MCF 10A (cell line): ENCODE results near the gene RPRD2. TPM values are rescaled to one million over a fixed set of nuclear protein-coding genes. Genes with fewer than 3 reads are reported as not detected.

ENCODE experiments used
- BruUV-seq: library from RNA; stranded (reverse); fragments of 400-500 nt; replicated peaks from 2 replicates; lab custom pipeline; 2021; lab: Mats Ljungman, UMichigan
- CTCF ChIA-PET: fragments of 300-600 bp; sonication (Branson Sonifier 250); formaldehyde crosslinking; extraction: SDS; loops from one replicate; lab custom pipeline; 2021; ENCODE audit warnings: antibody characterized with exemption, inconsistent platforms; lab: Yijun Ruan, JAX
- POLR2A ChIA-PET: fragments of 300-600, 350-650 bp; sonication (Branson Sonifier 250); formaldehyde crosslinking; extraction: SDS; loops from one replicate; lab custom pipeline; 2020; ENCODE audit warnings: antibody characterized with exemption, inconsistent platforms; lab: Yijun Ruan, JAX
- DNase-seq: peaks from one replicate; pipeline ENCODE4 v3.0.0-alpha.2; 2018; ENCODE audit not compliant: unreplicated experiment
- H3K27ac Mint-ChIP-seq: one replicate; pipeline ENCODE4 v1.8.0; 2022; ENCODE audit warnings: mild to moderate bottlenecking, low read depth, mixed read lengths; ENCODE audit not compliant: unreplicated experiment
- H3K27me3 Mint-ChIP-seq: one replicate; pipeline ENCODE4 v1.8.0; 2022; ENCODE audit warnings: mixed read lengths; ENCODE audit not compliant: insufficient read depth, unreplicated experiment
- H3K36me3 Mint-ChIP-seq: one replicate; pipeline ENCODE4 v1.8.0; 2022; ENCODE audit warnings: mild to moderate bottlenecking, moderate library complexity, mixed read lengths; ENCODE audit not compliant: insufficient read depth, unreplicated experiment
- H3K4me1 Mint-ChIP-seq: one replicate; pipeline ENCODE4 v1.8.0; 2022; ENCODE audit warnings: mixed read lengths; ENCODE audit not compliant: insufficient read depth, unreplicated experiment
- H3K4me3 Mint-ChIP-seq: one replicate; pipeline ENCODE4 v1.8.0; 2022; ENCODE audit warnings: mild to moderate bottlenecking, moderate library complexity, mixed read lengths; ENCODE audit not compliant: unreplicated experiment
- H3K9me3 Mint-ChIP-seq: one replicate; pipeline ENCODE4 v1.8.0; 2022; ENCODE audit warnings: mixed read lengths; ENCODE audit not compliant: unreplicated experiment
- CTCF ChIP-seq: fragments of 200-600 bp; IDR thresholded peaks from one replicate; pipeline ENCODE4 v1.8.0; 2022; ENCODE audit warnings: antibody characterized with exemption, mild to moderate bottlenecking; ENCODE audit not compliant: unreplicated experiment
- intact Hi-C: fragments of 100-400 bp; cut with micrococcal nuclease; formaldehyde crosslinking; loops from 2 replicates; pipeline ENCODE4 v1.14.1; 2022
- total RNA-seq: library from RNA; stranded (reverse); gene quantifications from 2 replicates; pipeline ENCODE4 v1.2.3, GENCODE V29; 2022

The RPRD2 gene
- total RNA-seq, 1 experiment from 2014 or later = 35.2 TPM

- DNase-seq = no peak
- Mint-ChIP-seq H3K27ac (peak overlapping the region; percentile 12), H3K9me3 (no peaks in the 10 kb centered on the region), H3K4me3 (no peak overlapping the region), H3K4me1 (peaks cover 3% of the 10 kb centered on the region), H3K36me3 (peaks cover 63% of the 10 kb centered on the region), H3K27me3 (no peaks in the 10 kb centered on the region)
- no TSS peak for BruUV-seq
- ChIA-PET POLR2A (interaction anchor here (0.8 to 1.0 kb wide), 2 partner anchors 31 to 33 kb away, joined by 3 read pairs; no protein-coding TSS in a partner anchor), CTCF (no interaction called here)
- no peak for TF ChIP-seq CTCF
- intact Hi-C loops = no loop called here
Measured at GRCh38 chr1:150472601-150473200, 108.8 kb downstream of the RPRD2 start.

- BruUV-seq = no TSS peak
- no peak overlapping the region for H3K27ac Mint-ChIP-seq
- intact Hi-C loops = no loop called here
- no peaks in the 10 kb centered on the region for H3K27me3 Mint-ChIP-seq
- no peak for DNase-seq
- H3K4me3 Mint-ChIP-seq = no peak overlapping the region
- TF ChIP-seq CTCF = no peak
- H3K36me3 Mint-ChIP-seq = peaks cover 55% of the 10 kb centered on the region
- CTCF ChIA-PET = no interaction called here
- POLR2A ChIA-PET = interaction anchor here (0.6 kb wide), 1 partner anchor 22 kb away, joined by 3 read pairs; no protein-coding TSS in a partner anchor
- H3K9me3 Mint-ChIP-seq = no peaks in the 10 kb centered on the region
- H3K4me1 Mint-ChIP-seq = peaks cover 6% of the 10 kb centered on the region
Measured at GRCh38 chr1:150473659-150474058, 109.7 kb downstream of the RPRD2 start.

DNA sequence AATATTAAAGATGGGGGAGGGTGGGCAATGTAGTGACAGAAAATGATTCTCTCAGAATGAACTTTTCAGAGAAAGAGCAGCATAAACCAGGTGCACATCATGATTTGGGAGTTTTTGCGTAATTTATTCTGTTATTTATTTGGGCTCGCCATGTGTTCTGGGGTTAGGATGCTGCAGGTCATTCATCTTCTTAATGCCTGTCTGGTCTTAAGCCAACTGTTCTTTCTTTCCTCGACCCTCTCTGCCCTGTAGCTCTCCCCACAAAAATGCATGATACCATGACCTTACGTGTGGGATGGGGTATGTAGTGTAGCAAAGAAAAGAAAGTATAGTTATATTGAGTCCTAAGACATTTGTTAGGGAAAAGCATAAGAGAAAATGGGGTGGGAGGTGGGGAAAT lies 110.9 kb downstream of the RPRD2 start:
- Mint-ChIP-seq H3K27ac (no peak overlapping the region), H3K27me3 (no peaks in the 10 kb centered on the region), H3K9me3 (no peaks in the 10 kb centered on the region), H3K4me1 (peaks cover 6% of the 10 kb centered on the region), H3K4me3 (no peak overlapping the region), H3K36me3 (peaks cover 48% of the 10 kb centered on the region)
- no peak for TF ChIP-seq CTCF
- POLR2A ChIA-PET = interaction anchor here (0.7 to 1.8 kb wide), 4 partner anchors 11 to 86 kb away, joined by 3 to 7 read pairs (median 3); partner anchors contain the start of gene TARS2
- BruUV-seq = no TSS peak
- CTCF ChIA-PET = interaction anchor here (0.6 kb wide), 1 partner anchor 521 kb away, joined by 4 read pairs; no protein-coding TSS in a partner anchor
- no peak for DNase-seq
- intact Hi-C loops = no loop called here

DNA sequence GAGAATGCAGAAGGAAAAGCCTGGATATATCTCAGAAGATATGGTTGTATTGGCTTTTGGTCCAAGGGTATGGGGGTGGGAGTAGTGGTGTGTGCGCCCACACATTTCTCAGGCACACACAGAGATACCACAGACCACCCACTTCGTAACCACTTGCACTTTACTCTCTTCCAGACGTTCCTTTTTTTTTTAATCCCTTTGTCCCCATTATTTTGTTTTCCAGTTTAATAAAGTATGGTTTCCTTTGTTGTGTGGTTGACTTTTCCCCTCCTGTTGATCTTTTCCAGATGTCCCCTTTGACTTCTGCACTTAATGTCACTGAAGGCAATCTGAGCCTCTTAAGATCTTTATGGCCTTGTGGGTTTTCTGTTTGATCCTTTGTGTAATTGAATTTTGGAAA lies 112.8 kb downstream of the RPRD2 start:
- DNase-seq = no peak
- intact Hi-C loops = no loop called here
- no peaks in the 10 kb centered on the region for H3K27me3 Mint-ChIP-seq
- H3K27ac Mint-ChIP-seq = no peak overlapping the region
- no peak for TF ChIP-seq CTCF
- no TSS peak for BruUV-seq
- no peaks in the 10 kb centered on the region for H3K9me3 Mint-ChIP-seq
- POLR2A ChIA-PET = interaction anchor here (1.8 kb wide), 1 partner anchor 10 kb away, joined by 7 read pairs; the partner anchor contains the start of gene TARS2
- H3K36me3 Mint-ChIP-seq = peaks cover 29% of the 10 kb centered on the region
- peaks cover 6% of the 10 kb centered on the region for H3K4me1 Mint-ChIP-seq
- no peak overlapping the region for H3K4me3 Mint-ChIP-seq
- CTCF ChIA-PET = interaction anchor here (1.4 kb wide), 1 partner anchor 55 kb away, joined by 3 read pairs; no protein-coding TSS in a partner anchor
